GM10266 (cell line): ENCODE measurements around the gene MTA3.
A peak's percentile ranks its signal among the peaks of the same experiment; 100 is the strongest.

Experiments
- DNase-seq: peaks from one replicate; pipeline ENCODE4 v3.0.0; 2012; ENCODE audit errors: extremely low spot score
- TF ChIP-seq, protein P1 (sequence below): IDR thresholded peaks from 2 replicates; pipeline ENCODE4 v1.5.1; 2012; ENCODE audit warnings: mild to moderate bottlenecking, low read depth; ENCODE audit not compliant: control insufficient read depth, insufficient read depth; ENCODE audit errors: missing control alignments

Gene MTA3

DNA sequence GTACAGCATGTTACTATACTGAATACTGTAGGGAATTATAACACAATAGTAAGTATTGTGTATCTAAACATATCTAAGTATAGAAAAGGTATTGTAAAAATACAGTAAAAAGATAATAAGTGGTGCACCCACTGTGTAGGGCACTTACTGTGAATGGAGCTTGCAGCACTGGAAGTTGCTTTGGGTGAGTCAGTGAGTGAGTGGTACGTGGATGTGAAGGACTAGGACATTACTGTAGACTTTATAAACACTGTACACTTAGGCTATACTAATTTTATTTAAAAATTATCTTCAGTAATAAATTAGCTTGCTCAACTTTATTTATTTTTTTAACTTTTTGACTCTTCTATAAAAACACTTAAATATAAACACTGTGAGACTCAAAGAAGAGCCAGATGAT lies 82.6 kb downstream of the MTA3 start:
- TF ChIP-seq, protein P1, sequence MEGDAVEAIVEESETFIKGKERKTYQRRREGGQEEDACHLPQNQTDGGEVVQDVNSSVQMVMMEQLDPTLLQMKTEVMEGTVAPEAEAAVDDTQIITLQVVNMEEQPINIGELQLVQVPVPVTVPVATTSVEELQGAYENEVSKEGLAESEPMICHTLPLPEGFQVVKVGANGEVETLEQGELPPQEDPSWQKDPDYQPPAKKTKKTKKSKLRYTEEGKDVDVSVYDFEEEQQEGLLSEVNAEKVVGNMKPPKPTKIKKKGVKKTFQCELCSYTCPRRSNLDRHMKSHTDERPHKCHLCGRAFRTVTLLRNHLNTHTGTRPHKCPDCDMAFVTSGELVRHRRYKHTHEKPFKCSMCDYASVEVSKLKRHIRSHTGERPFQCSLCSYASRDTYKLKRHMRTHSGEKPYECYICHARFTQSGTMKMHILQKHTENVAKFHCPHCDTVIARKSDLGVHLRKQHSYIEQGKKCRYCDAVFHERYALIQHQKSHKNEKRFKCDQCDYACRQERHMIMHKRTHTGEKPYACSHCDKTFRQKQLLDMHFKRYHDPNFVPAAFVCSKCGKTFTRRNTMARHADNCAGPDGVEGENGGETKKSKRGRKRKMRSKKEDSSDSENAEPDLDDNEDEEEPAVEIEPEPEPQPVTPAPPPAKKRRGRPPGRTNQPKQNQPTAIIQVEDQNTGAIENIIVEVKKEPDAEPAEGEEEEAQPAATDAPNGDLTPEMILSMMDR = no peak
- no peak for DNase-seq

DNA sequence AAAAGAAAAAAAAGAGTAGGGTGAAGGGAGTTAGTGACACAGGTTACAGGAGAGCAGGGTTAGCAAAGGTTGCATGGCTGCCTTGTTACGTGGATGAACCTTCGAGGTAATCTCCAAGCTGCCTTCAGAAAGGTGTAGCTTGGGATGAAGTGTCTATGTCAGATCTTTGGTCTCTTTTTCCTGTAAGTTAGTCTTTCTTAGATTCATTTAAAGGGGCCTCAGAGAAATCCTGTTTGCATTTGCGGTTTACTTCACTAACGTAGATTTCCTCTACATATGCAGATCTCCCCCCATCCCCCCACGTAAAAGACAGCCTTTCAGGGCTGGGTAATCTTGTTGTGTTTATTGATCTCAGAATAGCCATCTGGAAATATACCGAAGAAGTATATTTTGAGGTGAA lies 83.7 kb downstream of the MTA3 start:
- TF ChIP-seq, protein P1 = no peak
- DNase-seq = no peak

DNA sequence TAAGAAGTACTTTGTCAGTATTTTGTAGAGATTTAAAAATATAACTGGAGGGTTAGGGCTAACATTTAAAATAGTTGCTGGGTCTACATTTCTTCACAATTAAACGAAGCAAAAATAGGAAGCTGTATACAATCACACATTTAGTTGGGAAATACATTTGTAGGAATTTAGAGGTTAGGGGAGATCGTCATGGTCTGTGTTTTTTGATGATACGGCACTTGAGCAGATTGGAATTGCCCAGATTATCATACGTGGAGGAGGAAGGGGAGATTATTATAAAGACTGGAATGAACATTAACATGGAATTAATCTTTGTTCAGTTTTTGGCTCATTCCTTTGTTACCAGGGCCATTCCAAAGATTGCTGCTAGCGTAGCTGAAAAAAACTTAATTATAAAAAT lies 84.6 kb downstream of the MTA3 start:
- DNase-seq = no peak
- TF ChIP-seq, protein P1 = no peak

DNA sequence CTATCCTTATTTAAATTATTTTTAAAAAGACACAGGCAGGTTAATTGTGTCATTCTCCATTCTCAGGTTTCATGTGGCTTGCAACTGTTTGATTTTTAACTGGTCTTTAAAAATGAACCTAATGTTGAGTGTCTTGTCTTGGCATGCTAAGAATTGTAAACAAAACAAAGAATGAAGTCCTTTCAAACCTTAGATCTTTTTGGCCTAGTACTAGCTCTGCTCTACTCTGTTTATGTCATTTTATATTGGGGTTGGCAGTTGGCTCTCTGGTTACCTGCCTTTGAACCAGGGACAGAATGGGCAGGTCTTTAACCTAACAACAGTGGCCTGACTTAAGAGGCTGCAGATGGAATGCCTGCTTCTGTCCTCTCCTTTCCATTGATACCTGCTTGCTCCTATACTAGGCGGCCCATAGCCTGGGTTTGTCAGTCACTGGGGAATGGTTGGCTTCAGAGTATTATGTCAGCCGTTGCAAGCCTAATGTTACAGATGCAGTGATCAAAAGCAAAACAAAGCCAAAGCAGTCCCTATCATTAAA lies 85.5 kb downstream of the MTA3 start:
- TF ChIP-seq, protein P1 = no peak

DNA sequence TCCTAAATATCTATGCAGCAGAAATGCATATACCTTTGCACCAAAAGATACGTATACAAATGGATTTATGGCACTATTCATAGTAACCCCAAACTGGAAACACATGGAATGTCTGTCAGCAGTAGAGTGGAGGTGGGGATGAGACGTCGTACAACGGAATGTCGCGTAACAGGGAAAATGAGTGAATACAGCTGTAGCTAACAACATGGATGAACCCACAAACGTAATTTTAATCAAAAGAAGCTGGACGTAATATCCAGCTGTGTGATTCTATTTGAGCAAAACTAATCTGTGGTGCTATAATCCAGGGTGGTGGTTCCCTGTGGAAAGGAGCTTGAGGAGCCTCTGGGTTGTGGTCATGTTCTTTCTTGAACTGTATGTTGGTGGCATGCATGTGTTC lies 89.9 kb downstream of the MTA3 start:
- no peak for DNase-seq
- TF ChIP-seq, protein P1 = no peak

More for the DNA sequence above, 85.5 kb downstream of the MTA3 start:
- DNase-seq = no peak

DNA sequence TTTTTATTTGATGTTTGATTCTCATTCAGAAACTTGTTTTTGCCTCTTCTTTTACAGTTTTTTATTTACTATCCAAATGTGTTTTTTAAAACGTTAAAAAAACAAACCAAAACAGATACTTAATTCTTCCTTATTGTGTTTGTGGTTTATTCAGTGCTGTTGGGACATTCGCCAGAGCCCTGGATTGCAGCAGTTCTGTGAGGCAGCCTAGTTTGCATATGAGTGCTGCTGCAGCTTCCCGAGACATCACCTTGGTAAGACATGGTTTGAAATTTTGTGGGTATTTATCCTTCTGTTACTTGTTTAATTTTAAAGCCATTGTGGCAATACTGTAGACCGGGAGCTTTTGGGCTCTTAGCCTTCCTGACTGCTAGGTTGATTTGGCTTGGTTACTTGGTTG lies 91.2 kb downstream of the MTA3 start:
- TF ChIP-seq, protein P1 = no peak
- no peak for DNase-seq

DNA sequence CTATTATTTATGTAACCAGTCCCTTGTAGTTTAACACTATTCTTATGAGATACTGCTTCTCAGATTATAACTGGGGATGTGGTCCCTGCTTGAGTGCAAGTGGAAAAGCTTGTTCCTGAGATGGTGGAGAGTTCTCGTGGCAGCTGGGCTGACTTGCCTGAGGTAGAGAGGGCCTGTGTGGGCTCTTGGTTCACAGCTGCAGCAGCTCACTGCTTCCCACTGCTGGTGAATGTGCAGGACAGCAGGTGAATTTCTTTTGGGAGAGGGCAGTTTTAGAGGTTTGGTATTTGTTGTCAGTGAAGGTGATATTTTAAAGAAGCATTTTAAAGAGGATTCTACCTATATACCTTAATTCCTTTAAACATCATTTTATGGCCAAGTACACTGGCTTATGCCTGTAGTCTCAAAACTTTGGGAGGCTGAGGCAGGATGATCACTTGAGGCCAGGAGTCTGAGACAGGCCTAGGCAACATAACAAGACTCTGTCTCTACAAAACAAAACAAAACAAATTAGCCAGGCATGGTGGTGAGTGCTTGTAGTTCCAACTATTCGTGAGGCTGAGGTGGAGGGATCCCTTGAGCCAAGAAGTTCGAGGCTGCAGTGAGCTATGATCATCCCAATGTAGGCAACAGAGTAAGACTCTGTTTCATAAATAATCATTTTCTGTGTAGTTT lies 94.8 kb downstream of the MTA3 start:
- TF ChIP-seq, protein P1 = peak; percentile 98
- DNase-seq = peak; percentile 74
